GM19328 (cell line): ENCODE results near the gene FLACC1.
"Not testable (repeated sequence)": the region's sequence is repeated elsewhere in the genome, so short reads cannot be mapped to it uniquely, and the experiment has no call there.

Source experiments
- ATAC-seq: cut with Tn5 transposase; IDR thresholded peaks from one replicate; pipeline ENCODE4 v1.9.1; 2021; ENCODE audit warnings: mild to moderate bottlenecking, moderate library complexity; ENCODE audit not compliant: unreplicated experiment

The FLACC1 gene

GRCh38 chr2:201350879-201351278 lies 6.3 kb downstream of the FLACC1 start:
- ATAC-seq, result no peak

GRCh38 chr2:201349601-201350000 lies 7.5 kb downstream of the FLACC1 start:
- no peak for ATAC-seq

- no peak for ATAC-seq
Measured at GRCh38 chr2:201348758-201349157, 8.4 kb downstream of the FLACC1 start.

GRCh38 chr2:201347138-201347537 lies 10.0 kb downstream of the FLACC1 start:
- no peak for ATAC-seq

- no peak for ATAC-seq
Measured at GRCh38 chr2:201345625-201346213, 11.4 kb downstream of the FLACC1 start.

- peak; percentile 85 for ATAC-seq
Measured at GRCh38 chr2:201344663-201345366, 12.3 kb downstream of the FLACC1 start.

GRCh38 chr2:201343559-201343958 lies 13.6 kb downstream of the FLACC1 start:
- ATAC-seq, result no peak

- ATAC-seq, result no peak
Measured at GRCh38 chr2:201342923-201343322, 14.2 kb downstream of the FLACC1 start.

- ATAC-seq, result no peak
Measured at GRCh38 chr2:201329409-201329808, 27.7 kb downstream of the FLACC1 start.

GRCh38 chr2:201327678-201328077 lies 29.5 kb downstream of the FLACC1 start:
- no peak for ATAC-seq

GRCh38 chr2:201322772-201323171 lies 34.4 kb downstream of the FLACC1 start:
- no peak for ATAC-seq

- ATAC-seq, result no peak
Measured at GRCh38 chr2:201320701-201321100, 36.4 kb downstream of the FLACC1 start.

- no peak for ATAC-seq
Measured at GRCh38 chr2:201320257-201320656, 36.9 kb downstream of the FLACC1 start.

- ATAC-seq, result no peak
Measured at GRCh38 chr2:201319511-201319910, 37.6 kb downstream of the FLACC1 start.

GRCh38 chr2:201313362-201313761 lies 43.8 kb downstream of the FLACC1 start:
- ATAC-seq, result no peak

GRCh38 chr2:201308914-201309313 lies 48.2 kb downstream of the FLACC1 start:
- no peak for ATAC-seq

- no peak for ATAC-seq
Measured at GRCh38 chr2:201307876-201308275, 49.3 kb downstream of the FLACC1 start.

GRCh38 chr2:201299929-201300328 lies 57.2 kb downstream of the FLACC1 start:
- not testable (repeated sequence) for ATAC-seq

- no peak for ATAC-seq
Measured at GRCh38 chr2:201298462-201299052, 58.6 kb downstream of the FLACC1 start.

- ATAC-seq, result not testable (repeated sequence)
Measured at GRCh38 chr2:201290457-201291148, 66.5 kb downstream of the FLACC1 start.

GRCh38 chr2:201285499-201285898 lies 71.6 kb downstream of the FLACC1 start:
- no peak for ATAC-seq
